Measurements from ENCODE around the gene PDGFC.

The PDGFC gene

GRCh38 chr4:156959298-156959702 is 12.3 kb downstream of the PDGFC start:
- no peak overlapping the region for H3K9ac ChIP-seq
- H3K4me2 ChIP-seq, result no peak overlapping the region
- peaks cover 2% of the 10 kb centered on the region for H3K4me1 ChIP-seq (ENCODE audit: low read depth, poor library complexity, severe bottlenecking)
- no peak overlapping the region for H2AFZ ChIP-seq (ENCODE audit: low read depth)
- no peaks in the 10 kb centered on the region for H3K27me3 ChIP-seq (ENCODE audit: insufficient read depth, low read depth)
- no peak for TF ChIP-seq CTCF (conservative IDR thresholded peaks at IDR 0.05; ENCODE audit: low read depth, low read length)
- H3K27ac ChIP-seq, result no peak overlapping the region
- H3K4me3 ChIP-seq (IDR thresholded peaks at IDR 0.05; ENCODE audit: insufficient read depth, low read depth, low read length), result no peak overlapping the region
- H3K36me3 ChIP-seq (ENCODE audit: insufficient read depth), result no peaks in the 10 kb centered on the region
- no peaks in the 10 kb centered on the region for H4K20me1 ChIP-seq (ENCODE audit: insufficient read depth)
- peaks cover 33% of the 10 kb centered on the region; the same call in 1 of the 2 replicates for H3K79me2 ChIP-seq (ENCODE audit: insufficient read depth, low read depth)

GRCh38 chr4:156958276-156959074 is 13.1 kb downstream of the PDGFC start:
- no peak overlapping the region for H3K4me3 ChIP-seq (IDR thresholded peaks at IDR 0.05; ENCODE audit: insufficient read depth, low read depth, low read length)
- H3K27me3 ChIP-seq (ENCODE audit: insufficient read depth, low read depth), result no peaks in the 10 kb centered on the region
- H3K27ac ChIP-seq, result no peak overlapping the region
- no peak for TF ChIP-seq CTCF (conservative IDR thresholded peaks at IDR 0.05; ENCODE audit: low read depth, low read length)
- no peaks in the 10 kb centered on the region for H3K36me3 ChIP-seq (ENCODE audit: insufficient read depth)
- H3K4me1 ChIP-seq (ENCODE audit: low read depth, poor library complexity, severe bottlenecking), result peaks cover 2% of the 10 kb centered on the region
- no peak overlapping the region for H3K4me2 ChIP-seq
- H2AFZ ChIP-seq (ENCODE audit: low read depth), result no peak overlapping the region
- H3K79me2 ChIP-seq (ENCODE audit: insufficient read depth, low read depth), result peaks cover 28% of the 10 kb centered on the region; the same call in 1 of the 2 replicates
- H3K9ac ChIP-seq, result no peak overlapping the region
- H4K20me1 ChIP-seq (ENCODE audit: insufficient read depth), result no peaks in the 10 kb centered on the region

GRCh38 chr4:156957556-156957955 is 14.0 kb downstream of the PDGFC start:
- no peaks in the 10 kb centered on the region for H3K27me3 ChIP-seq (ENCODE audit: insufficient read depth, low read depth)
- no peak overlapping the region for H3K9ac ChIP-seq
- no peak for TF ChIP-seq CTCF (conservative IDR thresholded peaks at IDR 0.05; ENCODE audit: low read depth, low read length)
- H3K4me3 ChIP-seq (IDR thresholded peaks at IDR 0.05; ENCODE audit: insufficient read depth, low read depth, low read length), result no peak overlapping the region
- no peak overlapping the region for H3K4me2 ChIP-seq
- H2AFZ ChIP-seq (ENCODE audit: low read depth), result no peak overlapping the region
- peaks cover 28% of the 10 kb centered on the region; the same call in 1 of the 2 replicates for H3K79me2 ChIP-seq (ENCODE audit: insufficient read depth, low read depth)
- H3K27ac ChIP-seq, result no peak overlapping the region
- no peaks in the 10 kb centered on the region for H3K36me3 ChIP-seq (ENCODE audit: insufficient read depth)
- no peaks in the 10 kb centered on the region for H4K20me1 ChIP-seq (ENCODE audit: insufficient read depth)
- H3K4me1 ChIP-seq (ENCODE audit: low read depth, poor library complexity, severe bottlenecking), result peaks cover 2% of the 10 kb centered on the region

- Histone ChIP-seq H3K27ac (no peak overlapping the region), H3K27me3 (ENCODE audit: insufficient read depth, low read depth) (no peaks in the 10 kb centered on the region), H4K20me1 (ENCODE audit: insufficient read depth) (no peaks in the 10 kb centered on the region), H3K4me2 (no peak overlapping the region), H3K79me2 (ENCODE audit: insufficient read depth, low read depth) (peaks cover 24% of the 10 kb centered on the region; the same call in 1 of the 2 replicates), H3K4me3 (IDR thresholded peaks at IDR 0.05; ENCODE audit: insufficient read depth, low read depth, low read length) (no peak overlapping the region), H3K36me3 (ENCODE audit: insufficient read depth) (no peaks in the 10 kb centered on the region), H3K9ac (no peak overlapping the region), H3K4me1 (ENCODE audit: low read depth, poor library complexity, severe bottlenecking) (peaks cover 2% of the 10 kb centered on the region), H2AFZ (ENCODE audit: low read depth) (no peak overlapping the region)
- no peak for TF ChIP-seq CTCF (conservative IDR thresholded peaks at IDR 0.05; ENCODE audit: low read depth, low read length)
Observed at GRCh38 chr4:156956826-156957368, 14.7 kb downstream of the PDGFC start.
